GM21723 (cell line): ENCODE results near the gene SMAD1.
"Not testable (repeated sequence)": the region's sequence is repeated elsewhere in the genome, so short reads cannot be mapped to it uniquely, and the experiment has no call there.

Experiments used
- ATAC-seq: cut with Tn5 transposase; IDR thresholded peaks from one replicate; pipeline ENCODE4 v1.9.1; 2021; ENCODE audit warnings: mild to moderate bottlenecking, moderate library complexity; ENCODE audit not compliant: unreplicated experiment

The SMAD1 gene

GRCh38 chr4:145525291-145525740 lies 43.7 kb downstream of the SMAD1 start:
- no peak for ATAC-seq

GRCh38 chr4:145527773-145528172 lies 46.1 kb downstream of the SMAD1 start:
- ATAC-seq: no peak

GRCh38 chr4:145528601-145529000 lies 46.9 kb downstream of the SMAD1 start:
- no peak for ATAC-seq

- peak; percentile 51 for ATAC-seq
These were observed 48.5 kb downstream of the SMAD1 start for GRCh38 chr4:145530189-145530588.

GRCh38 chr4:145530662-145531061 lies 49.0 kb downstream of the SMAD1 start:
- no peak for ATAC-seq

- no peak for ATAC-seq
These were observed 49.6 kb downstream of the SMAD1 start for GRCh38 chr4:145531223-145531622.

GRCh38 chr4:145531859-145532258 lies 50.2 kb downstream of the SMAD1 start:
- no peak for ATAC-seq

- ATAC-seq: no peak
These were observed 51.3 kb downstream of the SMAD1 start for GRCh38 chr4:145533001-145533400.

GRCh38 chr4:145533415-145533814 lies 51.8 kb downstream of the SMAD1 start:
- not testable (repeated sequence) for ATAC-seq

GRCh38 chr4:145533961-145534360 lies 52.3 kb downstream of the SMAD1 start:
- ATAC-seq: no peak

GRCh38 chr4:145535202-145535601 lies 53.5 kb downstream of the SMAD1 start:
- ATAC-seq: no peak

- ATAC-seq: no peak
These were observed 54.4 kb downstream of the SMAD1 start for GRCh38 chr4:145536044-145536443.

- ATAC-seq: no peak
These were observed 56.9 kb downstream of the SMAD1 start for GRCh38 chr4:145538596-145538995.

- no peak for ATAC-seq
These were observed 58.0 kb downstream of the SMAD1 start for GRCh38 chr4:145539671-145540070.

GRCh38 chr4:145540235-145540634 lies 58.6 kb downstream of the SMAD1 start:
- ATAC-seq: no peak

- ATAC-seq: no peak
These were observed 59.7 kb downstream of the SMAD1 start for GRCh38 chr4:145541346-145541745.

- no peak for ATAC-seq
These were observed 63.4 kb downstream of the SMAD1 start for GRCh38 chr4:145545031-145545430.

GRCh38 chr4:145545538-145546174 lies 64.0 kb downstream of the SMAD1 start:
- ATAC-seq: no peak

- ATAC-seq: no peak
These were observed 64.7 kb downstream of the SMAD1 start for GRCh38 chr4:145546175-145546915.

- ATAC-seq: no peak
These were observed 70.0 kb downstream of the SMAD1 start for GRCh38 chr4:145551660-145552059.

GRCh38 chr4:145552181-145552822 lies 70.6 kb downstream of the SMAD1 start:
- peak; percentile 86 for ATAC-seq

GRCh38 chr4:145553375-145553774 lies 71.7 kb downstream of the SMAD1 start:
- ATAC-seq: no peak
